HepG2 (cell line): ENCODE data around the gene GRM8. TPM values are rescaled to one million over a fixed set of nuclear protein-coding genes. Genes with fewer than 3 reads are reported as not detected.
A peak's percentile ranks its signal among the peaks of the same experiment; 100 is the strongest.
"Not testable (repeated sequence)": the region's sequence is repeated elsewhere in the genome, so short reads cannot be mapped to it uniquely, and the experiment has no call there.

Source experiments
- ATAC-seq: fragments of 200-7000 bp; cut with Tn5 transposase; 3 replicates; pipeline ENCODE4 v1.9.1; 2020; ENCODE audit warnings: mild to moderate bottlenecking, moderate library complexity
- BruUV-seq: library from RNA; stranded (reverse); fragments of 400-500 nt; replicated peaks from 2 replicates; lab custom pipeline; 2021; lab: Mats Ljungman, UMichigan
- CTCF ChIA-PET: fragments of 300-600 bp; formaldehyde crosslinking; extraction: SDS; loops from one replicate; lab custom pipeline; 2021; ENCODE audit warnings: low total read pairs, inconsistent platforms, low intra/inter-chr PET ratio; lab: Yijun Ruan, JAX
- POLR2A ChIA-PET: fragments of 350-600 bp; sonication (Branson Sonifier 250); formaldehyde crosslinking; loops from one replicate; lab custom pipeline; 2020; ENCODE audit warnings: antibody characterized with exemption, inconsistent platforms; lab: Yijun Ruan, JAX
- DNase-seq: peaks from one replicate; pipeline ENCODE4 v3.0.0-alpha.2; 2015; ENCODE audit warnings: low spot score
- FAIRE-seq: peaks from 3 replicates; lab custom pipeline; 2011; peaks lifted over from hg19 to GRCh38; lab: Jason Lieb, UNC
- H2AFZ ChIP-seq: one replicate; pipeline ENCODE4 v1.6.1; 2011; ENCODE audit warnings: low read length, inconsistent platforms
- H3K27ac ChIP-seq: fragments of 300-600 bp; 3 replicates; pipeline ENCODE4 v1.8.0; 2011; ENCODE audit warnings: mixed run types, mild to moderate bottlenecking, mixed read lengths, low read length, inconsistent platforms; ENCODE audit not compliant: insufficient read depth; ENCODE audit errors: extremely low read length
- H3K27me3 ChIP-seq, 2 experiments: fragments of 200-600 bp in 1 of 2; 2 replicates in 1 of 2; 3 replicates in 1 of 2; pipeline versions ENCODE4 v1.6.0 to v1.8.0; 2011; ENCODE audit warnings: low read length in 2 of 2, mild to moderate bottlenecking in 2 of 2, moderate library complexity in 2 of 2, inconsistent platforms in 1 of 2; ENCODE audit not compliant: insufficient read depth in 2 of 2, control insufficient read depth in 1 of 2
- H3K36me3 ChIP-seq, 2 experiments: fragments of 200-600 bp in 1 of 2; replicated peaks in 1 of 2; 2 replicates in 1 of 2; 3 replicates in 1 of 2; pipeline versions ENCODE4 v1.5.1 to v1.8.0; 2011; ENCODE audit warnings: low read length in 2 of 2, inconsistent platforms in 1 of 2; ENCODE audit not compliant: insufficient read depth in 2 of 2, control insufficient read depth in 1 of 2
- H3K4me1 ChIP-seq: 2 replicates; pipeline ENCODE4 v1.5.1; 2012; ENCODE audit warnings: low read length, inconsistent platforms; ENCODE audit not compliant: insufficient read depth
- H3K4me2 ChIP-seq: 2 replicates; pipeline ENCODE4 v1.6.0; 2011; ENCODE audit warnings: low read depth, low read length, inconsistent platforms
- H3K4me3 ChIP-seq, 3 experiments: fragments of 200-600 bp in 1 of 3; sonication (generic), shearing (Covaris generic) in 1 of 3; replicated peaks in 1 of 3; 2 replicates each; pipeline ENCODE4 v1.5.1; 2011 to 2016; ENCODE audit warnings: low read length in 3 of 3, inconsistent platforms in 2 of 3, low read depth in 2 of 3, mild to moderate bottlenecking in 2 of 3, control low read depth in 1 of 3, mixed read lengths in 1 of 3; ENCODE audit not compliant: insufficient read depth in 1 of 3
- H3K79me2 ChIP-seq: one replicate; pipeline ENCODE4 v1.6.1; 2011; ENCODE audit warnings: low read length, inconsistent platforms; ENCODE audit not compliant: insufficient read depth
- H3K9ac ChIP-seq: 2 replicates; pipeline ENCODE4 v1.6.0; 2011; ENCODE audit warnings: mild to moderate bottlenecking, low read depth, low read length, inconsistent platforms; ENCODE audit not compliant: insufficient read depth
- H3K9me3 ChIP-seq: 2 replicates; pipeline ENCODE4 v1.5.1; 2012; ENCODE audit warnings: mild to moderate bottlenecking, low read length
- H4K20me1 ChIP-seq: 2 replicates; pipeline ENCODE4 v1.6.0; 2011; ENCODE audit warnings: inconsistent platforms, mild to moderate bottlenecking, low read length, moderate library complexity; ENCODE audit not compliant: insufficient read depth
- ATF7 ChIP-seq, 2 experiments: fragments of 450-650 bp in 1 of 2; sonication (generic) in 1 of 2; formaldehyde crosslinking in 1 of 2; IDR thresholded peaks; 2 replicates each; pipeline versions ENCODE4 v1.4.0 to v1.6.1; 2016 to 2020; ENCODE audit warnings: antibody characterized with exemption in 1 of 2, mild to moderate bottlenecking in 1 of 2, missing genetic modification reagents in 1 of 2
- ZFP41 ChIP-seq: sonication (generic); formaldehyde crosslinking; IDR thresholded peaks from 2 replicates; pipeline ENCODE4 v1.4.0; 2020; ENCODE audit warnings: mild to moderate bottlenecking, missing genetic modification reagents, borderline replicate concordance
- ZNF33A ChIP-seq: sonication (generic); formaldehyde crosslinking; IDR thresholded peaks from 2 replicates; pipeline ENCODE4 v1.5.1; 2020; ENCODE audit warnings: missing genetic modification reagents, mild to moderate bottlenecking, moderate library complexity, borderline replicate concordance
- ZNF720 ChIP-seq: sonication (generic); formaldehyde crosslinking; IDR thresholded peaks from 2 replicates; pipeline ENCODE4 v1.4.0; 2020; ENCODE audit warnings: missing genetic modification reagents
- ZNF772 ChIP-seq: sonication (generic); formaldehyde crosslinking; IDR thresholded peaks from 2 replicates; pipeline ENCODE4 v1.5.0; 2020; ENCODE audit warnings: mild to moderate bottlenecking, missing genetic modification reagents
- ZSCAN25 ChIP-seq: sonication (generic); formaldehyde crosslinking; IDR thresholded peaks from 2 replicates; pipeline ENCODE4 v1.8.0; 2022; ENCODE audit warnings: mild to moderate bottlenecking, missing genetic modification reagents
- WGBS: methylation state at CpG from one replicate; pipeline ENCODE4 v1.1.6; 2017; ENCODE audit warnings: low lambda C conversion rate; 5-methylcytosine and 5-hydroxymethylcytosine counted together
- in situ Hi-C: cut with HindIII; loops from 2 replicates; pipeline ENCODE4 v1.10.0; 2017; ENCODE audit warnings: low pct_unique_long_range_greater_than_20kb; ENCODE audit not compliant: extremely low pct_ligation_motif_present
- intact Hi-C: fragments of 100-400 bp; cut with micrococcal nuclease; formaldehyde crosslinking; loops from one replicate; pipeline ENCODE4 v1.10.0; 2022; ENCODE audit not compliant: unreplicated experiment
- polyA plus RNA-seq, 8 experiments: library from polyadenylated mRNA; depleted of rRNA in 3 of 8; stranded (reverse) in 7 of 8; unstranded in 1 of 8; fragments of >200 nt; fragmentation: Illumina TruSeq in 4 of 8; extraction: Trizol in 4 of 8; gene quantifications; 2 replicates each; pipeline versions ENCODE4 v1.2.1 to v1.2.3, GENCODE V29; 2011 to 2016; ENCODE audit warnings: low read depth in 4 of 8, missing spikeins in 1 of 8, mixed read lengths in 1 of 8; ENCODE audit not compliant: insufficient read depth in 1 of 8
- total RNA-seq, 5 experiments: library from RNA; depleted of rRNA; stranded (reverse); fragments of >200 nt; fragmentation: Illumina TruSeq; extraction: Trizol; gene quantifications; 2 replicates each; pipeline ENCODE4 v1.2.3, GENCODE V29; 2016; ENCODE audit warnings: low read depth in 1 of 5
- TF ChIP-seq, protein P1 (sequence below): sonication (generic); formaldehyde crosslinking; IDR thresholded peaks from 2 replicates; pipeline ENCODE4 v1.4.0; 2020; ENCODE audit warnings: mild to moderate bottlenecking, missing genetic modification reagents
- TF ChIP-seq, protein P2 (sequence below): sonication (generic); formaldehyde crosslinking; IDR thresholded peaks from 2 replicates; pipeline ENCODE4 v1.5.1; 2020; ENCODE audit warnings: mild to moderate bottlenecking, missing genetic modification reagents, moderate library complexity

The GRM8 gene
- total and polyA plus RNA-seq, 2 of the 13 experiments (the other 11 are each of a cell fraction or from before 2014, with no cell fraction given) = not detected

DNA sequence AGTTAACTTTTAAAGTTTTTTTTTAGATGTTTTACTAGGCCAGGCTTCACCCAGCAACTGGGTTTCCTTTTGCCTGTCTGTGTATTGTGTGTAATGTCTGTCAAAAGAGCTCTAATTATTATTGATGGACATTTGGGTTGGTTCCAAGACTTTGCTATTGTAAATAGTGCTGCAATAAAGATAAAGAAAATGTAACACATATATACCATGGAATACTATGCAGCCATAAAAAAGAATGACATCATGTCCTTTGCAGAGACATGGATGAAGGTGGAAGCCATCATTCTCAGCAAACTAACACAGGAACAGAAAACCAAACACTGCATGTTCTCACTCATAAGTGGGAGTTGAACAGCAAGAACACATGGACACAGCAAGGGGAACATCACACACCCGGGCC, 584.0 kb downstream of the GRM8 start:
- H3K4me2 ChIP-seq; in situ Hi-C loops; POLR2A ChIA-PET; H2AFZ ChIP-seq; H3K4me1 ChIP-seq; H3K79me2 ChIP-seq; intact Hi-C loops; H4K20me1 ChIP-seq; H3K4me3 ChIP-seq; BruUV-seq; DNase-seq; H3K36me3 ChIP-seq; H3K27me3 ChIP-seq; FAIRE-seq; ATAC-seq; CTCF ChIA-PET; H3K27ac ChIP-seq; H3K9ac ChIP-seq; TF ChIP-seq ATF7 (CRISPR knock-in tag; IDR thresholded peaks at IDR 0.05): not testable (repeated sequence)
- peak; percentile 71 for TF ChIP-seq ATF7 (IDR thresholded peaks at IDR 0.05)
- H3K9me3 ChIP-seq = peaks cover 29% of the 10 kb centered on the region; the same call in 1 of the 2 replicates
- WGBS = 0% methylated on average over 1 of the region's 1 CpG

DNA sequence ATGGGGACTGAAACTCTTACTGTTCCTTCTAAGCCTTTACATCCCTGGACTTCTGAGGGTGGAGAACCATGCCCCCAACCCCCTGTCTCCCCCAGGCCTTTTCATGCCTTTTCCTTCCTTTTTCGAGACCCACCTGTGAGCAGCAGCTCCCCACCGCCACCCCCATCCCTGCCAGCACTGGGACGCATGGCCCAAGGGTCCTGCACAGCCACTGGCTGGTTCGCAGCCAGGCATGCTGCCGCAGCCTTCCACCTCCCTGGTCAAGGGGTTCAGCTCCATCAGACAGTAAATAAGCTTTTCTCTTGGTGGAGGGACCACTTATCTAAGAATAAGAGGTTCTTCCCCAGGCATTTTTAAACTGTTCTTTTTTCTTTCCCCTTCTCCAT, 584.4 kb downstream of the GRM8 start:
- BruUV-seq = no TSS peak
- no peaks in the 10 kb centered on the region for H3K27me3 ChIP-seq
- no peaks in the 10 kb centered on the region for H4K20me1 ChIP-seq
- ChIA-PET CTCF (no interaction called here), POLR2A (no interaction called here)
- in situ Hi-C loops (no loop called here), intact Hi-C loops (no loop called here)
- no peak overlapping the region for H3K27ac ChIP-seq
- H3K4me3 ChIP-seq = peak overlapping the region in 1 of 3 experiments; percentile 36; a peak in 2 of 6 replicates
- H2AFZ ChIP-seq = no peak overlapping the region
- no peak overlapping the region for H3K4me2 ChIP-seq
- no peak for FAIRE-seq
- H3K9ac ChIP-seq = no peak overlapping the region
- WGBS = 46% methylated on average over 5 of the region's 5 CpGs
- peaks cover 33% of the 10 kb centered on the region for H3K9me3 ChIP-seq
- no peaks in the 10 kb centered on the region for H3K36me3 ChIP-seq
- H3K4me1 ChIP-seq = no peaks in the 10 kb centered on the region
- no peak for DNase-seq
- H3K79me2 ChIP-seq = no peaks in the 10 kb centered on the region
- peak; percentile 33; the same call in 1 of the 3 replicates for ATAC-seq
- TF ChIP-seq ZSCAN25 (CRISPR knock-in tag) = no peak
- TF ChIP-seq, protein P1, sequence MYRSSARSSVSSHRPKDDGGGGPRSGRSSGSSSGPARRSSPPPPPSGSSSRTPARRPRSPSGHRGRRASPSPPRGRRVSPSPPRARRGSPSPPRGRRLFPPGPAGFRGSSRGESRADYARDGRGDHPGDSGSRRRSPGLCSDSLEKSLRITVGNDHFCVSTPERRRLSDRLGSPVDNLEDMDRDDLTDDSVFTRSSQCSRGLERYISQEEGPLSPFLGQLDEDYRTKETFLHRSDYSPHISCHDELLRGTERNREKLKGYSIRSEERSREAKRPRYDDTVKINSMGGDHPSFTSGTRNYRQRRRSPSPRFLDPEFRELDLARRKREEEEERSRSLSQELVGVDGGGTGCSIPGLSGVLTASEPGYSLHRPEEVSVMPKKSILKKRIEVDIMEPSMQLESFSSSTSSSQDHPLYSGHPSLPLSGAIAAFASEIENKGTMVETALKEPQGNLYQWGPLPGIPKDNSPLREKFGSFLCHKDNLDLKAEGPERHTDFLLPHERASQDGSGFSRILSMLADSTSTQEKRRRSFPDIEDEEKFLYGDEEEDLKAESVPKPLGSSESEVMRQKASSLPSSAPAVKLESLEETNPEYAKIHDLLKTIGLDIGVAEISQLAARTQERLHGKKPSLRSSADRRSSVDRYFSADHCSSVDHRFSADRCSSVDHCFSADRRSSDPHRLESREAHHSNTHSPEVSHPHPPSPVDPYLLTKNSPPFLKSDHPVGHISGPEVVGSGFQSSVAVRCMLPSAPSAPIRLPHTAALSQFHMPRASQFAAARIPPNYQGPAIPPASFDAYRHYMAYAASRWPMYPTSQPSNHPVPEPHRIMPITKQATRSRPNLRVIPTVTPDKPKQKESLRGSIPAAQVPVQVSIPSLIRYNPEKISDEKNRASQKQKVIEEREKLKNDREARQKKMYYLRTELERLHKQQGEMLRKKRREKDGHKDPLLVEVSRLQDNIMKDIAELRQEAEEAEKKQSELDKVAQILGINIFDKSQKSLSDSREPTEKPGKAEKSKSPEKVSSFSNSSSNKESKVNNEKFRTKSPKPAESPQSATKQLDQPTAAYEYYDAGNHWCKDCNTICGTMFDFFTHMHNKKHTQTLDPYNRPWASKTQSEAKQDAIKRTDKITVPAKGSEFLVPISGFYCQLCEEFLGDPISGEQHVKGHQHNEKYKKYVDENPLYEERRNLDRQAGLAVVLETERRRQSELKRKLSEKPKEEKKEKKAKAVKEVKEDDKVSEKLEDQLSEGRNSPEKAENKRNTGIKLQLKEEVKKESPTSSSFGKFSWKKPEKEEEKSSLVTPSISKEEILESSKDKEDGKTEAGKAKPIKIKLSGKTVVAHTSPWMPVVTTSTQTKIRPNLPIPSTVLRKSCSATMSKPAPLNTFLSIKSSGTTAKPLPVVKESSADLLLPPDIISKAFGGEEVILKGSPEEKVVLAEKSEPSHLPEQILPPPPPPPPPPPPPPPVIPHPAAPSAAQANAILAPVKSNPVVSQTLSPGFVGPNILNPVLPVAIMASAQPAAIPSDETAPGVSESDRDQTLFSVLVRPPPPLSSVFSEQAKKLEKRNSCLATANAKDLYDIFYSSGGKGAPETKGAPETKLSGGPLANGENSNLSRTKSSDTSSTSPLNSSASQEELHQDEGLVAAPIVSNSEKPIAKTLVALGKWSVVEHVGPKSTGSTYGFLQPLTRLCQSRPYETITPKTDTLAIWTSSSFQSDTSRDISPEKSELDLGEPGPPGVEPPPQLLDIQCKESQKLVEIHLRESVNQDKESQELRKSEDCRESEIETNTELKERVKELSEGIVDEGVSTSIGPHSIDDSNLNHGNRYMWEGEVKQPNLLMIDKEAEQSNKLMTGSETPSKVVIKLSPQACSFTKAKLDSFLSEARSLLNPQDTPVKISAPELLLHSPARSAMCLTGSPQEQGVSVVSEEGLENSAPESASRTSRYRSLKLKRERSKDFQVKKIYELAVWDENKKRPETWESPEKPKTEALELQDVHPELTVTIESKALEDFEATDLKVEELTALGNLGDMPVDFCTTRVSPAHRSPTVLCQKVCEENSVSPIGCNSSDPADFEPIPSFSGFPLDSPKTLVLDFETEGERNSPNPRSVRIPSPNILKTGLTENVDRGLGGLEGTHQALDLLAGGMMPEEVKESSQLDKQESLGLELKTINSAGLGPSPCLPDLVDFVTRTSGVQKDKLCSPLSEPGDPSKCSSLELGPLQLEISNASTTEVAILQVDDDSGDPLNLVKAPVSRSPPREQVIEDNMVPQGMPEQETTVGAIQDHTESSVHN = no peak
- TF ChIP-seq ZNF720 (CRISPR knock-in tag) = no peak
- TF ChIP-seq ZNF33A (CRISPR knock-in tag) = no peak
- no peak for TF ChIP-seq ZNF772 (CRISPR knock-in tag)
- TF ChIP-seq ZFP41 (CRISPR knock-in tag) = no peak
- TF ChIP-seq, protein P2, sequence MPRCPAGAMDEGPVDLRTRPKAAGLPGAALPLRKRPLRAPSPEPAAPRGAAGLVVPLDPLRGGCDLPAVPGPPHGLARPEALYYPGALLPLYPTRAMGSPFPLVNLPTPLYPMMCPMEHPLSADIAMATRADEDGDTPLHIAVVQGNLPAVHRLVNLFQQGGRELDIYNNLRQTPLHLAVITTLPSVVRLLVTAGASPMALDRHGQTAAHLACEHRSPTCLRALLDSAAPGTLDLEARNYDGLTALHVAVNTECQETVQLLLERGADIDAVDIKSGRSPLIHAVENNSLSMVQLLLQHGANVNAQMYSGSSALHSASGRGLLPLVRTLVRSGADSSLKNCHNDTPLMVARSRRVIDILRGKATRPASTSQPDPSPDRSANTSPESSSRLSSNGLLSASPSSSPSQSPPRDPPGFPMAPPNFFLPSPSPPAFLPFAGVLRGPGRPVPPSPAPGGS (CRISPR knock-in tag) = no peak
